ENCODE measurements around the gene HARS1. TPM values are rescaled to one million over a fixed set of nuclear protein-coding genes. Genes with fewer than 3 reads are reported as not detected.

The HARS1 gene
- total and polyA plus RNA-seq, 2 of the 13 experiments (the other 11 are each of a cell fraction or from before 2014, with no cell fraction given) = 36.9 to 66.2 TPM

GRCh38 chr5:140639148-140639981 is 51.8 kb downstream of the HARS1 start, which contains the start of gene TMCO6 (continued):
- TF ChIP-seq E2F2 (CRISPR knock-in tag; IDR thresholded peaks at IDR 0.05; ENCODE audit: borderline replicate concordance) (no peak), TMF1 (CRISPR knock-in tag; IDR thresholded peaks at IDR 0.05; ENCODE audit: low read depth) (no peak), CERS6 (CRISPR knock-in tag; IDR thresholded peaks at IDR 0.05) (no peak), ZNF10 (CRISPR knock-in tag; IDR thresholded peaks at IDR 0.05; ENCODE audit: borderline replicate concordance, low read depth) (no peak), PAF1 (CRISPR knock-in tag; IDR thresholded peaks at IDR 0.05) (no peak), SETDB1 (CRISPR knock-in tag; IDR thresholded peaks at IDR 0.05; ENCODE audit: borderline replicate concordance) (no peak), FOXK1 (CRISPR knock-in tag; IDR thresholded peaks at IDR 0.05; ENCODE audit: borderline replicate concordance, low read depth) (peak; percentile 74; the same call in 1 of the 2 replicates), CC2D1A (CRISPR knock-in tag; IDR thresholded peaks at IDR 0.05) (no peak), TBP (CRISPR knock-in tag; IDR thresholded peaks at IDR 0.05) (no peak), ASH2L (IDR thresholded peaks at IDR 0.05; ENCODE audit: insufficient read length, low read depth, low read length) (peak; percentile 13), CENPBD1 (CRISPR knock-in tag; IDR thresholded peaks at IDR 0.05; ENCODE audit: borderline replicate concordance, low read depth) (peak; percentile 83; the same call in 1 of the 2 replicates), MATR3 (CRISPR knock-in tag; IDR thresholded peaks at IDR 0.05) (no peak), ZC3H4 (CRISPR knock-in tag; IDR thresholded peaks at IDR 0.05; ENCODE audit: borderline replicate concordance) (peak; percentile 6; the same call in 1 of the 2 replicates), ZMYM3 (CRISPR knock-in tag; IDR thresholded peaks at IDR 0.05) (no peak; the same call in 1 of the 2 replicates), ZBTB37 (CRISPR knock-in tag; IDR thresholded peaks at IDR 0.05) (no peak), GZF1 (CRISPR knock-in tag; IDR thresholded peaks at IDR 0.05) (peak; percentile 73; the same call in 1 of the 2 replicates)
- TF ChIP-seq, protein P1, sequence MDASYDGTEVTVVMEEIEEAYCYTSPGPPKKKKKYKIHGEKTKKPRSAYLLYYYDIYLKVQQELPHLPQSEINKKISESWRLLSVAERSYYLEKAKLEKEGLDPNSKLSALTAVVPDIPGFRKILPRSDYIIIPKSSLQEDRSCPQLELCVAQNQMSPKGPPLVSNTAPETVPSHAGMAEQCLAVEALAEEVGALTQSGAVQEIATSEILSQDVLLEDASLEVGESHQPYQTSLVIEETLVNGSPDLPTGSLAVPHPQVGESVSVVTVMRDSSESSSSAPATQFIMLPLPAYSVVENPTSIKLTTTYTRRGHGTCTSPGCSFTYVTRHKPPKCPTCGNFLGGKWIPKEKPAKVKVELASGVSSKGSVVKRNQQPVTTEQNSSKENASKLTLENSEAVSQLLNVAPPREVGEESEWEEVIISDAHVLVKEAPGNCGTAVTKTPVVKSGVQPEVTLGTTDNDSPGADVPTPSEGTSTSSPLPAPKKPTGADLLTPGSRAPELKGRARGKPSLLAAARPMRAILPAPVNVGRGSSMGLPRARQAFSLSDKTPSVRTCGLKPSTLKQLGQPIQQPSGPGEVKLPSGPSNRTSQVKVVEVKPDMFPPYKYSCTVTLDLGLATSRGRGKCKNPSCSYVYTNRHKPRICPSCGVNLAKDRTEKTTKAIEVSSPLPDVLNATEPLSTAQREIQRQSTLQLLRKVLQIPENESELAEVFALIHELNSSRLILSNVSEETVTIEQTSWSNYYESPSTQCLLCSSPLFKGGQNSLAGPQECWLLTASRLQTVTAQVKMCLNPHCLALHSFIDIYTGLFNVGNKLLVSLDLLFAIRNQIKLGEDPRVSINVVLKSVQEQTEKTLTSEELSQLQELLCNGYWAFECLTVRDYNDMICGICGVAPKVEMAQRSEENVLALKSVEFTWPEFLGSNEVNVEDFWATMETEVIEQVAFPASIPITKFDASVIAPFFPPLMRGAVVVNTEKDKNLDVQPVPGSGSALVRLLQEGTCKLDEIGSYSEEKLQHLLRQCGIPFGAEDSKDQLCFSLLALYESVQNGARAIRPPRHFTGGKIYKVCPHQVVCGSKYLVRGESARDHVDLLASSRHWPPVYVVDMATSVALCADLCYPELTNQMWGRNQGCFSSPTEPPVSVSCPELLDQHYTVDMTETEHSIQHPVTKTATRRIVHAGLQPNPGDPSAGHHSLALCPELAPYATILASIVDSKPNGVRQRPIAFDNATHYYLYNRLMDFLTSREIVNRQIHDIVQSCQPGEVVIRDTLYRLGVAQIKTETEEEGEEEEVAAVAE (CRISPR knock-in tag; IDR thresholded peaks at IDR 0.05; ENCODE audit: borderline replicate concordance) = peak; percentile 89; the same call in 1 of the 2 replicates
- TF ChIP-seq, protein P2, sequence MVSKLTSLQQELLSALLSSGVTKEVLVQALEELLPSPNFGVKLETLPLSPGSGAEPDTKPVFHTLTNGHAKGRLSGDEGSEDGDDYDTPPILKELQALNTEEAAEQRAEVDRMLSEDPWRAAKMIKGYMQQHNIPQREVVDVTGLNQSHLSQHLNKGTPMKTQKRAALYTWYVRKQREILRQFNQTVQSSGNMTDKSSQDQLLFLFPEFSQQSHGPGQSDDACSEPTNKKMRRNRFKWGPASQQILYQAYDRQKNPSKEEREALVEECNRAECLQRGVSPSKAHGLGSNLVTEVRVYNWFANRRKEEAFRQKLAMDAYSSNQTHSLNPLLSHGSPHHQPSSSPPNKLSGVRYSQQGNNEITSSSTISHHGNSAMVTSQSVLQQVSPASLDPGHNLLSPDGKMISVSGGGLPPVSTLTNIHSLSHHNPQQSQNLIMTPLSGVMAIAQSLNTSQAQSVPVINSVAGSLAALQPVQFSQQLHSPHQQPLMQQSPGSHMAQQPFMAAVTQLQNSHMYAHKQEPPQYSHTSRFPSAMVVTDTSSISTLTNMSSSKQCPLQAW (CRISPR knock-in tag; IDR thresholded peaks at IDR 0.05) = peak; percentile 89
